GM12878 (cell line): ENCODE measurements around the gene MSLN. TPM values are rescaled to one million over a fixed set of nuclear protein-coding genes. Genes with fewer than 3 reads are reported as not detected.
A peak's percentile ranks its signal among the peaks of the same experiment; 100 is the strongest.

Experiments
- ATAC-seq: fragments of 200-7000 bp; cut with Tn5 transposase; 3 replicates; pipeline ENCODE4 v1.9.1; 2020; ENCODE audit warnings: mild to moderate bottlenecking, moderate library complexity
- BruUV-seq: library from RNA; stranded (reverse); fragments of 400-500 nt; replicated peaks from 2 replicates; lab custom pipeline; 2021; lab: Mats Ljungman, UMichigan
- CTCF ChIA-PET: fragments of 300-600 bp; sonication (Branson Sonifier 250); formaldehyde crosslinking; extraction: SDS; loops from one replicate; lab custom pipeline; 2021; ENCODE audit warnings: inconsistent platforms; lab: Yijun Ruan, JAX
- POLR2A ChIA-PET: fragments of 350-600 bp; formaldehyde crosslinking; extraction: SDS; loops from one replicate; lab custom pipeline; 2021; ENCODE audit warnings: inconsistent platforms; lab: Charles Lee
- RAD21 ChIA-PET: fragments of 300-600 bp; sonication (Branson Sonifier 250); formaldehyde crosslinking; loops from one replicate; lab custom pipeline; 2023; ENCODE audit warnings: antibody characterized with exemption; ENCODE audit not compliant: unreplicated experiment; lab: Charles Lee
- SMC1A ChIA-PET: fragments of 300-600 bp; sonication (Branson Sonifier 250); formaldehyde crosslinking; loops from one replicate; lab custom pipeline; 2023; ENCODE audit not compliant: unreplicated experiment, uncharacterized antibody; lab: Charles Lee
- DNase-seq: peaks from one replicate; pipeline ENCODE4 v3.0.0-alpha.2; 2011; ENCODE audit warnings: low read depth, low spot score
- FAIRE-seq: peaks from 3 replicates; lab custom pipeline; 2011; peaks lifted over from hg19 to GRCh38; lab: Jason Lieb, UNC
- H2AFZ ChIP-seq: 2 replicates; pipeline ENCODE4 v1.6.0; 2011; ENCODE audit warnings: low read depth, low read length, control low read depth; ENCODE audit not compliant: control insufficient read depth
- H3K27ac ChIP-seq: 2 replicates; pipeline ENCODE4 v1.5.1; 2011; ENCODE audit warnings: control low read depth; ENCODE audit not compliant: control insufficient read depth, insufficient read depth
- H3K27me3 ChIP-seq, 2 experiments: replicated peaks in 1 of 2; 2 replicates each; pipeline versions ENCODE4 v1.6.0 to v1.6.1; 2011; ENCODE audit warnings: low read length in 1 of 2; ENCODE audit not compliant: control insufficient read depth in 2 of 2, insufficient read depth in 2 of 2
- H3K36me3 ChIP-seq, 2 experiments: 2 replicates each; pipeline ENCODE4 v1.5.1; 2011; ENCODE audit warnings: low read length in 1 of 2; ENCODE audit not compliant: control insufficient read depth in 2 of 2, insufficient read depth in 2 of 2
- H3K4me1 ChIP-seq: 2 replicates; pipeline ENCODE4 v1.6.1; 2011; ENCODE audit warnings: mild to moderate bottlenecking, low read length, moderate library complexity, mixed read lengths; ENCODE audit not compliant: control insufficient read depth, insufficient read depth
- H3K4me2 ChIP-seq: 2 replicates; pipeline ENCODE4 v1.6.0; 2011; ENCODE audit warnings: control low read depth; ENCODE audit not compliant: control insufficient read depth, insufficient read depth
- H3K4me3 ChIP-seq: fragments of 200-600 bp; sonication (generic); 2 replicates; pipeline ENCODE4 v1.5.1; 2016
- H3K79me2 ChIP-seq: 2 replicates; pipeline ENCODE4 v1.6.0; 2011; ENCODE audit warnings: low read length; ENCODE audit not compliant: control insufficient read depth, insufficient read depth
- H3K9ac ChIP-seq: 2 replicates; pipeline ENCODE4 v1.8.0; 2011; ENCODE audit warnings: low read length, control low read depth, mixed read lengths; ENCODE audit not compliant: control insufficient read depth, insufficient read depth
- H3K9me3 ChIP-seq: replicated peaks from 3 replicates; pipeline ENCODE4 v1.5.1; 2011; ENCODE audit warnings: mild to moderate bottlenecking, low read length; ENCODE audit not compliant: control insufficient read depth, insufficient read depth
- H4K20me1 ChIP-seq: 2 replicates; pipeline ENCODE4 v1.6.0; 2011; ENCODE audit not compliant: control insufficient read depth, insufficient read depth
- CEBPZ ChIP-seq: fragments of 150-350 bp; IDR thresholded peaks from 2 replicates; pipeline ENCODE4 v1.6.1; 2016; ENCODE audit warnings: low read depth, low read length
- NR2F1 ChIP-seq: fragments of 450-650 bp; conservative IDR thresholded peaks from 2 replicates; pipeline ENCODE4 v1.6.1; 2017; ENCODE audit warnings: mild to moderate bottlenecking
- TCF3 ChIP-seq: IDR thresholded peaks from 2 replicates; pipeline ENCODE4 v1.6.1; 2012; ENCODE audit warnings: low read depth, mild to moderate bottlenecking, low read length, borderline replicate concordance; ENCODE audit not compliant: insufficient read depth
- YBX1 ChIP-seq: fragments of 450-650 bp; IDR thresholded peaks from 2 replicates; pipeline ENCODE4 v1.6.1; 2016; ENCODE audit warnings: antibody characterized with exemption
- WGBS: methylation state at CpG from one replicate; pipeline ENCODE4 v1.1.6; 2016; ENCODE audit warnings: low lambda C conversion rate; ENCODE audit not compliant: insufficient replicate concordance, insufficient coverage; ENCODE audit errors: missing lambda C conversion rate; 5-methylcytosine and 5-hydroxymethylcytosine counted together
- in situ Hi-C: fragments of 300-500 bp; cut with MboI; formaldehyde crosslinking; loops from 9 replicates; pipeline ENCODE4 v1.14.3; 2018; ENCODE audit warnings: mixed read lengths
- intact Hi-C: fragments of 100-400 bp; cut with micrococcal nuclease; formaldehyde crosslinking; loops from one replicate; pipeline ENCODE4 v1.14.2; 2022; ENCODE audit not compliant: unreplicated experiment
- polyA plus RNA-seq, 11 experiments: library from polyadenylated mRNA; depleted of rRNA in 4 of 11; unstranded in 6 of 11; stranded (reverse) in 5 of 11; fragments of >200 nt; fragmentation: Nextera tagmentation in 4 of 11; fragmentation: Illumina TruSeq in 1 of 11; extraction: Ambion mirVana in 4 of 11; extraction: Trizol in 1 of 11; gene quantifications; 1 replicate in 1 of 11; 2 replicates in 10 of 11; pipeline versions ENCODE4 v1.2.1 to v1.2.3, GENCODE V29; 2011 to 2016; ENCODE audit warnings: inconsistent platforms in 2 of 11, missing spikeins in 2 of 11, low read depth in 1 of 11
- total RNA-seq, 4 experiments: library from RNA; depleted of rRNA in 3 of 4; stranded (reverse); fragments of >200 nt in 3 of 4; fragmentation: Illumina TruSeq in 1 of 4; extraction: Trizol in 1 of 4; gene quantifications; 2 replicates each; pipeline versions ENCODE4 v1.2.1 to v1.2.3, GENCODE V29; 2013 to 2021

The MSLN gene
- total and polyA plus RNA-seq, 10 of the 15 experiments (the other 5 are each of a cell fraction or from before 2014, with no cell fraction given): 0.08 TPM; not detected in 9

GRCh38 chr16:734981-735881 lies 25.3 kb upstream of the MSLN start:
- no TSS peak for BruUV-seq
- peak overlapping the region; percentile 56 for H3K9ac ChIP-seq
- intact Hi-C loops (no loop called here), in situ Hi-C loops (no loop called here)
- WGBS: 85% methylated on average over 25 of the region's 25 CpGs
- ChIA-PET POLR2A (interaction anchor here (0.9 to 7.3 kb wide), 3 partner anchors 8 to 40 kb away, joined by 3 to 60 read pairs (median 3); partner anchors contain the start of genes CCDC78 and HAGHL), RAD21 (no interaction called here), SMC1A (interaction anchor here (1.5 kb wide), 1 partner anchor 23 kb away, joined by 3 read pairs; no protein-coding TSS in a partner anchor), CTCF (interaction anchor here (1.4 to 3.5 kb wide), 3 partner anchors 13 to 23 kb away, joined by 3 to 17 read pairs (median 13); partner anchors contain the start of gene ANTKMT)
- FAIRE-seq (no peak), DNase-seq (no peak), ATAC-seq (no peak)
- no peaks in the 10 kb centered on the region for H4K20me1 ChIP-seq
- peak overlapping the region; percentile 83 for H3K27ac ChIP-seq
- H3K4me2 ChIP-seq: peak overlapping the region; percentile 79
- H3K9me3 ChIP-seq: no peaks in the 10 kb centered on the region
- H3K27me3 ChIP-seq: no peaks in the 10 kb centered on the region
- H3K36me3 ChIP-seq: peaks cover 7 to 9% of the 10 kb centered on the region in 2 experiments; a peak in 3 of 4 replicates
- no peak for TF ChIP-seq TCF3
- TF ChIP-seq NR2F1: no peak
- no peak for TF ChIP-seq CEBPZ
- TF ChIP-seq YBX1: no peak
- peaks cover 42% of the 10 kb centered on the region for H3K4me1 ChIP-seq
- H2AFZ ChIP-seq: no peak overlapping the region
- H3K4me3 ChIP-seq: peak overlapping the region; percentile 49; the same call in 1 of the 2 replicates
- peaks cover 11% of the 10 kb centered on the region for H3K79me2 ChIP-seq
